HepG2 (cell line): ENCODE results near the gene TBX6. TPM values are rescaled to one million over a fixed set of nuclear protein-coding genes. Genes with fewer than 3 reads are reported as not detected.

Experiments
- ATAC-seq: fragments of 200-7000 bp; cut with Tn5 transposase; 3 replicates; pipeline ENCODE4 v1.9.1; 2020; ENCODE audit warnings: mild to moderate bottlenecking, moderate library complexity
- BruUV-seq: library from RNA; stranded (reverse); fragments of 400-500 nt; replicated peaks from 2 replicates; lab custom pipeline; 2021; lab: Mats Ljungman, UMichigan
- CTCF ChIA-PET: fragments of 300-600 bp; formaldehyde crosslinking; extraction: SDS; loops from one replicate; lab custom pipeline; 2021; ENCODE audit warnings: low total read pairs, inconsistent platforms, low intra/inter-chr PET ratio; lab: Yijun Ruan, JAX
- POLR2A ChIA-PET: fragments of 350-600 bp; sonication (Branson Sonifier 250); formaldehyde crosslinking; loops from one replicate; lab custom pipeline; 2020; ENCODE audit warnings: antibody characterized with exemption, inconsistent platforms; lab: Yijun Ruan, JAX
- DNase-seq: peaks from one replicate; pipeline ENCODE4 v3.0.0-alpha.2; 2015; ENCODE audit warnings: low spot score
- FAIRE-seq: peaks from 3 replicates; lab custom pipeline; 2011; peaks lifted over from hg19 to GRCh38; lab: Jason Lieb, UNC
- H2AFZ ChIP-seq: one replicate; pipeline ENCODE4 v1.6.1; 2011; ENCODE audit warnings: low read length, inconsistent platforms
- H3K27ac ChIP-seq: fragments of 300-600 bp; 3 replicates; pipeline ENCODE4 v1.8.0; 2011; ENCODE audit warnings: mixed run types, mild to moderate bottlenecking, mixed read lengths, low read length, inconsistent platforms; ENCODE audit not compliant: insufficient read depth; ENCODE audit errors: extremely low read length
- H3K27me3 ChIP-seq, 2 experiments: fragments of 200-600 bp in 1 of 2; 2 replicates in 1 of 2; 3 replicates in 1 of 2; pipeline versions ENCODE4 v1.6.0 to v1.8.0; 2011; ENCODE audit warnings: low read length in 2 of 2, mild to moderate bottlenecking in 2 of 2, moderate library complexity in 2 of 2, inconsistent platforms in 1 of 2; ENCODE audit not compliant: insufficient read depth in 2 of 2, control insufficient read depth in 1 of 2
- H3K36me3 ChIP-seq, 2 experiments: fragments of 200-600 bp in 1 of 2; replicated peaks in 1 of 2; 2 replicates in 1 of 2; 3 replicates in 1 of 2; pipeline versions ENCODE4 v1.5.1 to v1.8.0; 2011; ENCODE audit warnings: low read length in 2 of 2, inconsistent platforms in 1 of 2; ENCODE audit not compliant: insufficient read depth in 2 of 2, control insufficient read depth in 1 of 2
- H3K4me1 ChIP-seq: 2 replicates; pipeline ENCODE4 v1.5.1; 2012; ENCODE audit warnings: low read length, inconsistent platforms; ENCODE audit not compliant: insufficient read depth
- H3K4me2 ChIP-seq: 2 replicates; pipeline ENCODE4 v1.6.0; 2011; ENCODE audit warnings: low read depth, low read length, inconsistent platforms
- H3K4me3 ChIP-seq, 3 experiments: fragments of 200-600 bp in 1 of 3; sonication (generic), shearing (Covaris generic) in 1 of 3; replicated peaks in 1 of 3; 2 replicates each; pipeline ENCODE4 v1.5.1; 2011 to 2016; ENCODE audit warnings: low read length in 3 of 3, inconsistent platforms in 2 of 3, low read depth in 2 of 3, mild to moderate bottlenecking in 2 of 3, control low read depth in 1 of 3, mixed read lengths in 1 of 3; ENCODE audit not compliant: insufficient read depth in 1 of 3
- H3K79me2 ChIP-seq: one replicate; pipeline ENCODE4 v1.6.1; 2011; ENCODE audit warnings: low read length, inconsistent platforms; ENCODE audit not compliant: insufficient read depth
- H3K9ac ChIP-seq: 2 replicates; pipeline ENCODE4 v1.6.0; 2011; ENCODE audit warnings: mild to moderate bottlenecking, low read depth, low read length, inconsistent platforms; ENCODE audit not compliant: insufficient read depth
- H3K9me3 ChIP-seq: 2 replicates; pipeline ENCODE4 v1.5.1; 2012; ENCODE audit warnings: mild to moderate bottlenecking, low read length
- H4K20me1 ChIP-seq: 2 replicates; pipeline ENCODE4 v1.6.0; 2011; ENCODE audit warnings: inconsistent platforms, mild to moderate bottlenecking, low read length, moderate library complexity; ENCODE audit not compliant: insufficient read depth
- ARNTL ChIP-seq: sonication (generic); formaldehyde crosslinking; IDR thresholded peaks from 2 replicates; pipeline ENCODE4 v1.4.0; 2020; ENCODE audit warnings: mild to moderate bottlenecking, missing genetic modification reagents
- HIVEP1 ChIP-seq: sonication (generic); formaldehyde crosslinking; IDR thresholded peaks from 2 replicates; pipeline ENCODE4 v1.4.0; 2020; ENCODE audit warnings: mild to moderate bottlenecking, missing genetic modification reagents
- KLF12 ChIP-seq: sonication (generic); formaldehyde crosslinking; IDR thresholded peaks from 2 replicates; pipeline ENCODE4 v1.4.0; 2020; ENCODE audit warnings: missing genetic modification reagents, borderline replicate concordance
- POLR2A ChIP-seq, 2 experiments: IDR thresholded peaks; 2 replicates each; pipeline ENCODE4 v1.6.1; 2011; ENCODE audit warnings: low read depth in 2 of 2, low read length in 2 of 2, mild to moderate bottlenecking in 1 of 2, moderate library complexity in 1 of 2; ENCODE audit not compliant: insufficient read depth in 1 of 2
- TBX2 ChIP-seq: sonication (generic); formaldehyde crosslinking; IDR thresholded peaks from 2 replicates; pipeline ENCODE4 v1.5.0; 2020; ENCODE audit warnings: missing genetic modification reagents, mild to moderate bottlenecking, borderline replicate concordance
- TGIF2 ChIP-seq: IDR thresholded peaks from 2 replicates; pipeline ENCODE4 v1.6.1; 2016; ENCODE audit warnings: control low read depth, missing compliant biosample characterization
- THYN1 ChIP-seq: sonication (generic); formaldehyde crosslinking; IDR thresholded peaks from 2 replicates; pipeline ENCODE4 v1.8.1; 2023; ENCODE audit warnings: low read depth, mild to moderate bottlenecking, moderate library complexity, missing genetic modification reagents, borderline replicate concordance
- ZNF180 ChIP-seq: sonication (generic); formaldehyde crosslinking; IDR thresholded peaks from 2 replicates; pipeline ENCODE4 v1.4.0; 2020; ENCODE audit warnings: low read depth, missing genetic modification reagents, borderline replicate concordance
- ZNF335 ChIP-seq: sonication (generic); formaldehyde crosslinking; IDR thresholded peaks from 2 replicates; pipeline ENCODE4 v1.4.0; 2020; ENCODE audit warnings: missing genetic modification reagents
- ZNF33A ChIP-seq: sonication (generic); formaldehyde crosslinking; IDR thresholded peaks from 2 replicates; pipeline ENCODE4 v1.5.1; 2020; ENCODE audit warnings: missing genetic modification reagents, mild to moderate bottlenecking, moderate library complexity, borderline replicate concordance
- ZNF83 ChIP-seq: sonication (generic); formaldehyde crosslinking; IDR thresholded peaks from 2 replicates; pipeline ENCODE4 v1.4.0; 2020; ENCODE audit warnings: missing genetic modification reagents, mild to moderate bottlenecking, borderline replicate concordance
- WGBS: methylation state at CpG from one replicate; pipeline ENCODE4 v1.1.6; 2017; ENCODE audit warnings: low lambda C conversion rate; 5-methylcytosine and 5-hydroxymethylcytosine counted together
- in situ Hi-C: cut with HindIII; loops from 2 replicates; pipeline ENCODE4 v1.10.0; 2017; ENCODE audit warnings: low pct_unique_long_range_greater_than_20kb; ENCODE audit not compliant: extremely low pct_ligation_motif_present
- intact Hi-C: fragments of 100-400 bp; cut with micrococcal nuclease; formaldehyde crosslinking; loops from one replicate; pipeline ENCODE4 v1.10.0; 2022; ENCODE audit not compliant: unreplicated experiment
- polyA plus RNA-seq, 8 experiments: library from polyadenylated mRNA; depleted of rRNA in 3 of 8; stranded (reverse) in 7 of 8; unstranded in 1 of 8; fragments of >200 nt; fragmentation: Illumina TruSeq in 4 of 8; extraction: Trizol in 4 of 8; gene quantifications; 2 replicates each; pipeline versions ENCODE4 v1.2.1 to v1.2.3, GENCODE V29; 2011 to 2016; ENCODE audit warnings: low read depth in 4 of 8, missing spikeins in 1 of 8, mixed read lengths in 1 of 8; ENCODE audit not compliant: insufficient read depth in 1 of 8
- total RNA-seq, 5 experiments: library from RNA; depleted of rRNA; stranded (reverse); fragments of >200 nt; fragmentation: Illumina TruSeq; extraction: Trizol; gene quantifications; 2 replicates each; pipeline ENCODE4 v1.2.3, GENCODE V29; 2016; ENCODE audit warnings: low read depth in 1 of 5
- TF ChIP-seq, protein P1 (sequence below): sonication (generic); formaldehyde crosslinking; IDR thresholded peaks from 2 replicates; pipeline ENCODE4 v1.4.0; 2020; ENCODE audit warnings: missing genetic modification reagents, borderline replicate concordance
- TF ChIP-seq, protein P2 (sequence below): sonication (generic); formaldehyde crosslinking; IDR thresholded peaks from 2 replicates; pipeline ENCODE4 v1.5.0; 2020; ENCODE audit warnings: mild to moderate bottlenecking, missing genetic modification reagents
- TF ChIP-seq, protein P3 (sequence below), 2 experiments: sonication (generic) in 1 of 2; formaldehyde crosslinking in 1 of 2; IDR thresholded peaks; 2 replicates each; pipeline versions ENCODE4 v1.4.0 to v1.6.1; 2018 to 2020; ENCODE audit warnings: missing genetic modification reagents in 2 of 2, borderline replicate concordance in 1 of 2, low read depth in 1 of 2, mild to moderate bottlenecking in 1 of 2, missing biosample characterization in 1 of 2
- TF ChIP-seq, protein P4 (sequence below): sonication (generic); formaldehyde crosslinking; IDR thresholded peaks from 2 replicates; pipeline ENCODE4 v1.5.0; 2020; ENCODE audit warnings: missing genetic modification reagents

The TBX6 gene
- total and polyA plus RNA-seq, 2 of the 13 experiments (the other 11 are each of a cell fraction or from before 2014, with no cell fraction given) = 0.24 to 0.42 TPM

DNA sequence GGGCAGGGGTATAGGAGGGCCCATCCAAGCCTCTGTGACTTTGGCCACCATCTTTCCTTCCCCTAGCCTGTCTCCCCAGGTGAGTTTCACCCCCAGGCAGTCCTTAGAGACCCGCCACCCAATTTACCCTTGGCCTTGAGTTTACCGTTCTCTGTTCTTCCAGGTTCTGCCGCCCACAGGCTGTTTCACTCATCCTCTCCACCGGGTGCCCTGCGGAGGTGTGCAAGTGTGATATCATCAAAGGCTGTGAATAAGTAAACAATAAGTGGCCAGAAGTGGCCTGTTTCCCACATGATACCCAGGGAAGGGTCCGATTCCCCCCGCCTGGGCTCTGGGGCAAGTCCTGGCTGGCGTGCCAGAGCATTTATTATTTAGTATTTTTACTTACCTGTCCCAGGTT, 45.5 kb downstream of the TBX6 start:
- DNase-seq (no peak), ATAC-seq (peak; percentile 57), FAIRE-seq (no peak)
- Histone ChIP-seq H3K9me3 (no peaks in the 10 kb centered on the region), H3K4me2 (peak overlapping the region; percentile 41; the same call in 1 of the 2 replicates), H4K20me1 (no peaks in the 10 kb centered on the region), H3K4me3 (no peak overlapping the region), H3K27me3 (peaks cover 0 to 22% of the 10 kb centered on the region in 2 experiments; a peak in 3 of 5 replicates), H3K4me1 (peaks cover 19% of the 10 kb centered on the region), H3K27ac (no peak overlapping the region), H3K79me2 (no peaks in the 10 kb centered on the region), H2AFZ (no peak overlapping the region), H3K9ac (no peak overlapping the region), H3K36me3 (no peaks in the 10 kb centered on the region)
- WGBS = under 1% methylated on average over 8 of the region's 8 CpGs
- BruUV-seq = no TSS peak
- in situ Hi-C loops = no loop called here
- intact Hi-C loops = no loop called here
- CTCF ChIA-PET = no interaction called here
- POLR2A ChIA-PET = interaction anchor here (1.7 kb wide), 1 partner anchor 19 kb away, joined by 4 read pairs; the partner anchor contains the start of gene ALDOA
- TF ChIP-seq HIVEP1 (CRISPR knock-in tag) (0 out of 2 replicates have a peak, but pooled peaks have one; percentile 29), TGIF2 (CRISPR knock-in tag) (no peak), KLF12 (CRISPR knock-in tag) (no peak), POLR2A (IDR thresholded peaks at IDR 0.05; ENCODE audit: insufficient read depth in 1 of 2, low read depth in 2 of 2, low read length in 2 of 2) (no peak), ARNTL (CRISPR knock-in tag) (no peak), ZNF83 (no peak), TBX2 (CRISPR knock-in tag) (peak; percentile 45; the same call in 1 of the 2 replicates), ZNF180 (CRISPR knock-in tag) (no peak), ZNF335 (no peak), ZNF33A (CRISPR knock-in tag) (no peak), THYN1 (CRISPR knock-in tag) (no peak)
- TF ChIP-seq, protein P1, sequence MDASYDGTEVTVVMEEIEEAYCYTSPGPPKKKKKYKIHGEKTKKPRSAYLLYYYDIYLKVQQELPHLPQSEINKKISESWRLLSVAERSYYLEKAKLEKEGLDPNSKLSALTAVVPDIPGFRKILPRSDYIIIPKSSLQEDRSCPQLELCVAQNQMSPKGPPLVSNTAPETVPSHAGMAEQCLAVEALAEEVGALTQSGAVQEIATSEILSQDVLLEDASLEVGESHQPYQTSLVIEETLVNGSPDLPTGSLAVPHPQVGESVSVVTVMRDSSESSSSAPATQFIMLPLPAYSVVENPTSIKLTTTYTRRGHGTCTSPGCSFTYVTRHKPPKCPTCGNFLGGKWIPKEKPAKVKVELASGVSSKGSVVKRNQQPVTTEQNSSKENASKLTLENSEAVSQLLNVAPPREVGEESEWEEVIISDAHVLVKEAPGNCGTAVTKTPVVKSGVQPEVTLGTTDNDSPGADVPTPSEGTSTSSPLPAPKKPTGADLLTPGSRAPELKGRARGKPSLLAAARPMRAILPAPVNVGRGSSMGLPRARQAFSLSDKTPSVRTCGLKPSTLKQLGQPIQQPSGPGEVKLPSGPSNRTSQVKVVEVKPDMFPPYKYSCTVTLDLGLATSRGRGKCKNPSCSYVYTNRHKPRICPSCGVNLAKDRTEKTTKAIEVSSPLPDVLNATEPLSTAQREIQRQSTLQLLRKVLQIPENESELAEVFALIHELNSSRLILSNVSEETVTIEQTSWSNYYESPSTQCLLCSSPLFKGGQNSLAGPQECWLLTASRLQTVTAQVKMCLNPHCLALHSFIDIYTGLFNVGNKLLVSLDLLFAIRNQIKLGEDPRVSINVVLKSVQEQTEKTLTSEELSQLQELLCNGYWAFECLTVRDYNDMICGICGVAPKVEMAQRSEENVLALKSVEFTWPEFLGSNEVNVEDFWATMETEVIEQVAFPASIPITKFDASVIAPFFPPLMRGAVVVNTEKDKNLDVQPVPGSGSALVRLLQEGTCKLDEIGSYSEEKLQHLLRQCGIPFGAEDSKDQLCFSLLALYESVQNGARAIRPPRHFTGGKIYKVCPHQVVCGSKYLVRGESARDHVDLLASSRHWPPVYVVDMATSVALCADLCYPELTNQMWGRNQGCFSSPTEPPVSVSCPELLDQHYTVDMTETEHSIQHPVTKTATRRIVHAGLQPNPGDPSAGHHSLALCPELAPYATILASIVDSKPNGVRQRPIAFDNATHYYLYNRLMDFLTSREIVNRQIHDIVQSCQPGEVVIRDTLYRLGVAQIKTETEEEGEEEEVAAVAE (CRISPR knock-in tag) = no peak
- TF ChIP-seq, protein P2, sequence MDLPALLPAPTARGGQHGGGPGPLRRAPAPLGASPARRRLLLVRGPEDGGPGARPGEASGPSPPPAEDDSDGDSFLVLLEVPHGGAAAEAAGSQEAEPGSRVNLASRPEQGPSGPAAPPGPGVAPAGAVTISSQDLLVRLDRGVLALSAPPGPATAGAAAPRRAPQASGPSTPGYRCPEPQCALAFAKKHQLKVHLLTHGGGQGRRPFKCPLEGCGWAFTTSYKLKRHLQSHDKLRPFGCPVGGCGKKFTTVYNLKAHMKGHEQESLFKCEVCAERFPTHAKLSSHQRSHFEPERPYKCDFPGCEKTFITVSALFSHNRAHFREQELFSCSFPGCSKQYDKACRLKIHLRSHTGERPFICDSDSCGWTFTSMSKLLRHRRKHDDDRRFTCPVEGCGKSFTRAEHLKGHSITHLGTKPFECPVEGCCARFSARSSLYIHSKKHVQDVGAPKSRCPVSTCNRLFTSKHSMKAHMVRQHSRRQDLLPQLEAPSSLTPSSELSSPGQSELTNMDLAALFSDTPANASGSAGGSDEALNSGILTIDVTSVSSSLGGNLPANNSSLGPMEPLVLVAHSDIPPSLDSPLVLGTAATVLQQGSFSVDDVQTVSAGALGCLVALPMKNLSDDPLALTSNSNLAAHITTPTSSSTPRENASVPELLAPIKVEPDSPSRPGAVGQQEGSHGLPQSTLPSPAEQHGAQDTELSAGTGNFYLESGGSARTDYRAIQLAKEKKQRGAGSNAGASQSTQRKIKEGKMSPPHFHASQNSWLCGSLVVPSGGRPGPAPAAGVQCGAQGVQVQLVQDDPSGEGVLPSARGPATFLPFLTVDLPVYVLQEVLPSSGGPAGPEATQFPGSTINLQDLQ = no peak
- TF ChIP-seq, protein P3, sequence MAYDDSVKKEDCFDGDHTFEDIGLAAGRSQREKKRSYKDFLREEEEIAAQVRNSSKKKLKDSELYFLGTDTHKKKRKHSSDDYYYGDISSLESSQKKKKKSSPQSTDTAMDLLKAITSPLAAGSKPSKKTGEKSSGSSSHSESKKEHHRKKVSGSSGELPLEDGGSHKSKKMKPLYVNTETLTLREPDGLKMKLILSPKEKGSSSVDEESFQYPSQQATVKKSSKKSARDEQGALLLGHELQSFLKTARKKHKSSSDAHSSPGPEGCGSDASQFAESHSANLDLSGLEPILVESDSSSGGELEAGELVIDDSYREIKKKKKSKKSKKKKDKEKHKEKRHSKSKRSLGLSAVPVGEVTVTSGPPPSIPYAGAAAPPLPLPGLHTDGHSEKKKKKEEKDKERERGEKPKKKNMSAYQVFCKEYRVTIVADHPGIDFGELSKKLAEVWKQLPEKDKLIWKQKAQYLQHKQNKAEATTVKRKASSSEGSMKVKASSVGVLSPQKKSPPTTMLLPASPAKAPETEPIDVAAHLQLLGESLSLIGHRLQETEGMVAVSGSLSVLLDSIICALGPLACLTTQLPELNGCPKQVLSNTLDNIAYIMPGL (CRISPR knock-in tag; IDR thresholded peaks at IDR 0.05; ENCODE audit: borderline replicate concordance in 1 of 2, low read depth in 1 of 2) = no peak
- TF ChIP-seq, protein P4, sequence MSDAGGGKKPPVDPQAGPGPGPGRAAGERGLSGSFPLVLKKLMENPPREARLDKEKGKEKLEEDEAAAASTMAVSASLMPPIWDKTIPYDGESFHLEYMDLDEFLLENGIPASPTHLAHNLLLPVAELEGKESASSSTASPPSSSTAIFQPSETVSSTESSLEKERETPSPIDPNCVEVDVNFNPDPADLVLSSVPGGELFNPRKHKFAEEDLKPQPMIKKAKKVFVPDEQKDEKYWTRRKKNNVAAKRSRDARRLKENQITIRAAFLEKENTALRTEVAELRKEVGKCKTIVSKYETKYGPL = no peak
